Memory B cell (primary cell): Measurements from ENCODE around the gene TOLLIP.

Experiments
- ATAC-seq: fragments of 150-1000 bp; cut with Tn5 transposase; 2 replicates; pipeline ENCODE4 v1.10.0; 2021; ENCODE audit warnings: low read depth, mild to moderate bottlenecking, moderate library complexity
- DNase-seq, 2 donors: peaks; one replicate each; pipeline ENCODE4 v3.0.0; 2022; ENCODE audit warnings: low spot score in 2 of 2
- H3K27ac Mint-ChIP-seq: one replicate; pipeline ENCODE4 v1.8.0; 2022; ENCODE audit warnings: mild to moderate bottlenecking, moderate library complexity, mixed read lengths
- H3K27me3 Mint-ChIP-seq: one replicate; pipeline ENCODE4 v1.8.0; 2022; ENCODE audit warnings: mixed read lengths
- H3K36me3 Mint-ChIP-seq: one replicate; pipeline ENCODE4 v1.8.0; 2022; ENCODE audit warnings: mild to moderate bottlenecking, mixed read lengths
- H3K4me1 Mint-ChIP-seq: one replicate; pipeline ENCODE4 v1.8.0; 2022; ENCODE audit warnings: mixed read lengths
- H3K4me3 Mint-ChIP-seq: one replicate; pipeline ENCODE4 v1.8.0; 2022; ENCODE audit warnings: mild to moderate bottlenecking, moderate library complexity, mixed read lengths
- H3K9me3 Mint-ChIP-seq: one replicate; pipeline ENCODE4 v1.8.0; 2022; ENCODE audit warnings: mixed read lengths

The TOLLIP gene

GRCh38 chr11:1337647-1338007 lies 28.2 kb upstream of the TOLLIP start:
- H3K36me3 Mint-ChIP-seq: peaks cover 6% of the 10 kb centered on the region
- peaks cover 4% of the 10 kb centered on the region for H3K4me1 Mint-ChIP-seq
- DNase-seq (no peak), ATAC-seq (no peak)
- peaks cover 3% of the 10 kb centered on the region for H3K27me3 Mint-ChIP-seq
- peaks cover 8% of the 10 kb centered on the region for H3K9me3 Mint-ChIP-seq
- peak overlapping the region; percentile 64 for H3K27ac Mint-ChIP-seq
- H3K4me3 Mint-ChIP-seq: peak overlapping the region; percentile 72

- Mint-ChIP-seq H3K27me3 (peaks cover 3% of the 10 kb centered on the region), H3K27ac (no peak overlapping the region), H3K36me3 (peaks cover 6% of the 10 kb centered on the region), H3K9me3 (peaks cover 8% of the 10 kb centered on the region), H3K4me3 (no peak overlapping the region), H3K4me1 (peaks cover 4% of the 10 kb centered on the region)
- DNase-seq (peak; percentile 51 to 63), ATAC-seq (peak; percentile 54)
Observed at GRCh38 chr11:1336836-1337646, 27.6 kb upstream of the TOLLIP start.

GRCh38 chr11:1335811-1336761 lies 26.7 kb upstream of the TOLLIP start:
- H3K4me1 Mint-ChIP-seq: peaks cover 4% of the 10 kb centered on the region
- peaks cover 6% of the 10 kb centered on the region for H3K36me3 Mint-ChIP-seq
- ATAC-seq (peak; percentile 54), DNase-seq (peak; percentile 38 to 45)
- H3K27ac Mint-ChIP-seq: no peak overlapping the region
- H3K9me3 Mint-ChIP-seq: peaks cover 8% of the 10 kb centered on the region
- H3K27me3 Mint-ChIP-seq: peaks cover 3% of the 10 kb centered on the region
- H3K4me3 Mint-ChIP-seq: peak overlapping the region; percentile 78

- ATAC-seq: no peak
- H3K27me3 Mint-ChIP-seq: peaks cover 3% of the 10 kb centered on the region
- DNase-seq: no peak
- peaks cover 6% of the 10 kb centered on the region for H3K36me3 Mint-ChIP-seq
- H3K4me1 Mint-ChIP-seq: peaks cover 4% of the 10 kb centered on the region
- H3K9me3 Mint-ChIP-seq: peaks cover 8% of the 10 kb centered on the region
- no peak overlapping the region for H3K27ac Mint-ChIP-seq
- H3K4me3 Mint-ChIP-seq: peak overlapping the region; percentile 62
Observed at GRCh38 chr11:1335264-1335810, 25.9 kb upstream of the TOLLIP start.

DNA sequence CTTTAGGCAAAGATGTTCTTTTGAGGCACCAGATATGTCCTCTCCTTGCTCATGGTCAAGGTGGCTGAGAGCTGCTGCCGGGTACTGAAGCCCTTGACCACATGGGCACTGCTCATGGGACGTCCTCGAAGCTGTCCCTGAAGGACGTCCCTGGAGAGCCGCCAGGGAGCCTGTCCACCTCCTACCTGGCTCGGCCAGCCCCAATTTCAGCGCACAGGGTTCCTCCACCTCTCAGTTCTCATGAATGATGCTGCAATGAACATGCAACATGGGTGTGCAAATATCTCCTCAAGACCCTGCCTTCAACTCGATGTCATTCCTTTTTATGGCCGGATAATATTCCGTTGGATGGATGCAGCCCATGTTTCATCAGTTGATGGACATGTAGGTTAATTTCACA lies 24.4 kb upstream of the TOLLIP start:
- H3K27ac Mint-ChIP-seq: no peak overlapping the region
- DNase-seq (no peak), ATAC-seq (no peak)
- no peak overlapping the region for H3K4me3 Mint-ChIP-seq
- H3K4me1 Mint-ChIP-seq: peaks cover 4% of the 10 kb centered on the region
- peaks cover 3% of the 10 kb centered on the region for H3K27me3 Mint-ChIP-seq
- peaks cover 8% of the 10 kb centered on the region for H3K9me3 Mint-ChIP-seq
- H3K36me3 Mint-ChIP-seq: peaks cover 6% of the 10 kb centered on the region

GRCh38 chr11:1333091-1333772 lies 23.8 kb upstream of the TOLLIP start:
- peaks cover 7% of the 10 kb centered on the region for H3K36me3 Mint-ChIP-seq
- H3K4me3 Mint-ChIP-seq: no peak overlapping the region
- H3K4me1 Mint-ChIP-seq: peaks cover 4% of the 10 kb centered on the region
- H3K9me3 Mint-ChIP-seq: peaks cover 7% of the 10 kb centered on the region
- H3K27me3 Mint-ChIP-seq: peaks cover 3% of the 10 kb centered on the region
- DNase-seq (no peak), ATAC-seq (no peak)
- no peak overlapping the region for H3K27ac Mint-ChIP-seq

- Mint-ChIP-seq H3K27ac (no peak overlapping the region), H3K9me3 (peaks cover 14% of the 10 kb centered on the region), H3K4me1 (no peaks in the 10 kb centered on the region), H3K36me3 (peaks cover 1% of the 10 kb centered on the region), H3K4me3 (no peak overlapping the region), H3K27me3 (peaks cover 9% of the 10 kb centered on the region)
- ATAC-seq: no peak
- no peak for DNase-seq
Observed at GRCh38 chr11:1330473-1330872, 21.0 kb upstream of the TOLLIP start.

GRCh38 chr11:1327064-1327460 lies 17.6 kb upstream of the TOLLIP start:
- Mint-ChIP-seq H3K27ac (no peak overlapping the region), H3K4me1 (peaks cover 8% of the 10 kb centered on the region), H3K4me3 (no peak overlapping the region), H3K27me3 (peaks cover 13% of the 10 kb centered on the region), H3K36me3 (peaks cover 1% of the 10 kb centered on the region), H3K9me3 (peaks cover 14% of the 10 kb centered on the region)
- DNase-seq (no peak), ATAC-seq (no peak)

DNA sequence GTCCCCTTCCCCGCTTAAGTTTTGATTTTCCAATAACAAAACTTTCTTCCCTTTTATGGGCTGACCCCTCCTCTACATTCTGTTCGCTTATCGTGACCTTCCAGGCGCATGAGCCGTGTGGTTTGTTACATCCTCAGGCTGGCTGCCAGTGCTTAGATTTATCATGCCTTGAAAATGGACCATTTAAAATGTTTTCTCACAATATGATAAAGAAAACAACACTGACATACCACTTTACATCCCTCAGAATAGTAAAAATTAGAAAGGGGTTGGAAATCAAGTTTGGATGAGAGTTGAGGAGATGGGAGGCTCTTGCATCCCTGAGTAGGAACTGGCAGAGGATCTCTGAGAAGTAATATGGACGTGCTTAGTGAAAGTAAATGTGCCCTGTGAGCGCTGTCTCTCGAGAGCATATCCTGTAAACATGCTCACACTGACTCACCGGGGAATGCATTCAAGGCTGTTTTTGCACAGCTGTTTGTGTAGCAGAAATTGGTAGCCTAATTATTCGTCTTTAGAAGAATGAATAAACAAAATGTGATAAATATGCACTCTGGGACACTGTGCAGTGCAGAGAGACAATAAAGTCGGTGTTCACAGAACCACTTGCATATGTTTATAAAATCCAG lies 17.1 kb upstream of the TOLLIP start:
- ATAC-seq (no peak), DNase-seq (no peak)
- H3K27me3 Mint-ChIP-seq: peaks cover 13% of the 10 kb centered on the region
- no peak overlapping the region for H3K27ac Mint-ChIP-seq
- peaks cover 8% of the 10 kb centered on the region for H3K4me1 Mint-ChIP-seq
- H3K4me3 Mint-ChIP-seq: no peak overlapping the region
- H3K36me3 Mint-ChIP-seq: peaks cover 1% of the 10 kb centered on the region
- peaks cover 14% of the 10 kb centered on the region for H3K9me3 Mint-ChIP-seq

GRCh38 chr11:1323774-1324173 lies 14.3 kb upstream of the TOLLIP start:
- Mint-ChIP-seq H3K4me1 (peaks cover 8% of the 10 kb centered on the region), H3K27me3 (peaks cover 18% of the 10 kb centered on the region), H3K27ac (no peak overlapping the region), H3K4me3 (no peak overlapping the region), H3K9me3 (peaks cover 14% of the 10 kb centered on the region), H3K36me3 (peaks cover 1% of the 10 kb centered on the region)
- ATAC-seq (peak; percentile 24), DNase-seq (no peak)

GRCh38 chr11:1317993-1318392 lies 8.6 kb upstream of the TOLLIP start:
- DNase-seq (no peak), ATAC-seq (no peak)
- Mint-ChIP-seq H3K27me3 (peaks cover 4% of the 10 kb centered on the region), H3K27ac (no peak overlapping the region), H3K36me3 (no peaks in the 10 kb centered on the region), H3K4me3 (no peak overlapping the region), H3K4me1 (no peaks in the 10 kb centered on the region), H3K9me3 (no peaks in the 10 kb centered on the region)

GRCh38 chr11:1317432-1317831 lies 8.0 kb upstream of the TOLLIP start:
- Mint-ChIP-seq H3K27ac (no peak overlapping the region), H3K4me1 (no peaks in the 10 kb centered on the region), H3K27me3 (peaks cover 4% of the 10 kb centered on the region), H3K9me3 (no peaks in the 10 kb centered on the region), H3K36me3 (no peaks in the 10 kb centered on the region), H3K4me3 (no peak overlapping the region)
- no peak for ATAC-seq
- no peak for DNase-seq

GRCh38 chr11:1310772-1311468 lies 1.5 kb upstream of the TOLLIP start:
- Mint-ChIP-seq H3K4me3 (peak overlapping the region; percentile 84), H3K9me3 (no peaks in the 10 kb centered on the region), H3K27me3 (no peaks in the 10 kb centered on the region), H3K27ac (peak overlapping the region; percentile 98), H3K4me1 (peaks cover 30% of the 10 kb centered on the region), H3K36me3 (no peaks in the 10 kb centered on the region)
- DNase-seq: peak; percentile 58 to 78
- peak; percentile 66 for ATAC-seq
